GM12878 (cell line): ENCODE data around the gene TMEM255B.

Experiments
- EGR1 ChIP-seq, 2 experiments: IDR thresholded peaks; 1 replicate in 1 of 2; 2 replicates in 1 of 2; pipeline ENCODE4 v1.6.1; 2011 to 2012; ENCODE audit warnings: low read depth in 2 of 2, low read length in 2 of 2, borderline replicate concordance in 1 of 2, mild to moderate bottlenecking in 1 of 2, moderate library complexity in 1 of 2
- NFIC ChIP-seq: IDR thresholded peaks from 2 replicates; pipeline ENCODE4 v1.6.1; 2012; ENCODE audit warnings: low read depth, mild to moderate bottlenecking, inconsistent platforms, low read length, moderate library complexity
- NFYB ChIP-seq: IDR thresholded peaks from 2 replicates; pipeline ENCODE4 v1.6.1; 2011; ENCODE audit warnings: low read depth, mild to moderate bottlenecking, low read length, improper control_type of control experiment, moderate library complexity; ENCODE audit not compliant: insufficient read depth
- TF ChIP-seq, protein P1 (sequence below): IDR thresholded peaks from 2 replicates; pipeline ENCODE4 v1.6.1; 2011; ENCODE audit warnings: low read depth, low read length, improper control_type of control experiment, borderline replicate concordance

DNA sequence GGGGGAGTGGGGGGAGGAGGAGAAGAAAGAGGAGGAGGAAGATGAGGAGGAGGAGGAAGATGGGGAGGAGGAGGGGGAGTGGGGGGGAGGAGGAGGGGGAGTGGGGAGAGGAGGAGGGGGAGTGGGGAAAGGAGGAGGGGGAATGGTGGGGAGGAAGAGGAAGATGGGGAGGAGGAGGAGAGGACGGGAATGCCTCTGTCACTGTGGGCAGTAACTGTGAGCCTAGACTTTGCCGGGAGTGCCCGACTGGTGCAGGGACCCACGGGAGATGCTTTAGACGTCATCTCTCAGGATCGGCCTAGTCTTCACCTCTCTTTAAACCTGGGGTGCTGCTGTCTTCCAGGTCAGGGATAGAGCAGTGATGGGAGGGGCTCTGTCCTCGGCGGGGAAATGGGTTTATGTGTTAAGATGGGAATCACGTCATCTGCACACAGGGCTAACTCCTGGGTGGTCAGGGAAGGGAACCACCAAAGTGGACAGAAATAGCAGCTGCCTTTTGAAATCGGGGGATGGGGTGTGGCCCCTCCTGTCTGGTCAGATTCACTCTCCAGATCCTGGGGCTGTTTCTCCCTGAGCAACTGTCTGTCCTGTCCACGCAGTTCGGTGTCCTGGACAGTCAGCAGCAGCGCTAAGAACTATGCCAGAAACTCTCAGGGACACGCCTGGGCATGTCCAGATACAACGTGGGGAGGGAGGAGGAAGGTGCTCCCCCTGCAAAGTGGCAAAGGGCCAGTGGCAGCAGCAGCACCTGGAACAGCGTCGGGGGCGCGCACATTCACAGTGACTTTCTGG lies 77.9 kb downstream of the TMEM255B start:
- TF ChIP-seq EGR1 (IDR thresholded peaks at IDR 0.05; ENCODE audit: borderline replicate concordance in 1 of 2, low read depth in 2 of 2, low read length in 2 of 2) (no peak), NFIC (no peak), NFYB (no peak)
- TF ChIP-seq, protein P1, sequence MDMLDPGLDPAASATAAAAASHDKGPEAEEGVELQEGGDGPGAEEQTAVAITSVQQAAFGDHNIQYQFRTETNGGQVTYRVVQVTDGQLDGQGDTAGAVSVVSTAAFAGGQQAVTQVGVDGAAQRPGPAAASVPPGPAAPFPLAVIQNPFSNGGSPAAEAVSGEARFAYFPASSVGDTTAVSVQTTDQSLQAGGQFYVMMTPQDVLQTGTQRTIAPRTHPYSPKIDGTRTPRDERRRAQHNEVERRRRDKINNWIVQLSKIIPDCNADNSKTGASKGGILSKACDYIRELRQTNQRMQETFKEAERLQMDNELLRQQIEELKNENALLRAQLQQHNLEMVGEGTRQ = no peak
